Lower leg skin (tissue), 3 donors: ENCODE measurements around the gene CCDC74A.
"Not testable (repeated sequence)": the region's sequence is repeated elsewhere in the genome, so short reads cannot be mapped to it uniquely, and the experiment has no call there.

Experiments used
- POLR2A ChIP-seq, 2 donors: fragments of 450-650 bp; IDR thresholded peaks; one replicate each; pipeline ENCODE4 v1.6.1; 2016 to 2017; ENCODE audit warnings: antibody characterized with exemption in 2 of 2, mild to moderate bottlenecking in 1 of 2, moderate library complexity in 1 of 2
- TF ChIP-seq, protein P1 (sequence below), 3 donors: fragments of 450-650 bp; IDR thresholded peaks; one replicate each; pipeline ENCODE4 v1.5.1; 2016; ENCODE audit warnings: antibody characterized with exemption in 3 of 3, mild to moderate bottlenecking in 3 of 3, moderate library complexity in 2 of 3

DNA sequence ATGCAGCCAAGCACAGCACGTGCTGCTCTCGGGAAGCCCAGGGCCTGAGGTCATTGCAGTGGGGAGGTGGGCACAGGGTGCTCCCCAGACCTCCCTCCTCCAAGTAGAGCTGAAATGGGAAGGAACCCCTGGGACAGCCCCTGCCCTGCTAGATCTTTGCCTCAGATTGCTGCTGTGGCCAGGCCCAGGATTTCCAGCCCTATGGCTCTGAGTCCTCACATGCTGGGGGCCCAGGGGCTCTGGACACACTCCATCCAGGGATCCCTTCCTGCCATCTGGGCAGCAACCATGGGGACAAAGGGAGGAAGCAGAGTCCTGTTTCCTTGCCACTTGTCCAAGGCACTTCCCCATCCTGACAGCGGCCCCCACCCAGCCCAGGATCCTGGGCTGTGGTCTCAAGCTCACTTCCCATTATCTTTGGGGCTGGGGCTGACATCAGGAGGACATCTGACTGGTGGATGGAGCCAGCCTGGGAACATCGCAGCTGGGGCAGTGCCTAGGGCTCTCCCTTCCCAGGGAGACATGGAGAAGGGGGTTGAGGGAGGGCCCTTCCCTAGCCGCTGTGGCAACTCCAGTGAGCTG is 2.3 kb downstream of the CCDC74A start:
- TF ChIP-seq, protein P1, sequence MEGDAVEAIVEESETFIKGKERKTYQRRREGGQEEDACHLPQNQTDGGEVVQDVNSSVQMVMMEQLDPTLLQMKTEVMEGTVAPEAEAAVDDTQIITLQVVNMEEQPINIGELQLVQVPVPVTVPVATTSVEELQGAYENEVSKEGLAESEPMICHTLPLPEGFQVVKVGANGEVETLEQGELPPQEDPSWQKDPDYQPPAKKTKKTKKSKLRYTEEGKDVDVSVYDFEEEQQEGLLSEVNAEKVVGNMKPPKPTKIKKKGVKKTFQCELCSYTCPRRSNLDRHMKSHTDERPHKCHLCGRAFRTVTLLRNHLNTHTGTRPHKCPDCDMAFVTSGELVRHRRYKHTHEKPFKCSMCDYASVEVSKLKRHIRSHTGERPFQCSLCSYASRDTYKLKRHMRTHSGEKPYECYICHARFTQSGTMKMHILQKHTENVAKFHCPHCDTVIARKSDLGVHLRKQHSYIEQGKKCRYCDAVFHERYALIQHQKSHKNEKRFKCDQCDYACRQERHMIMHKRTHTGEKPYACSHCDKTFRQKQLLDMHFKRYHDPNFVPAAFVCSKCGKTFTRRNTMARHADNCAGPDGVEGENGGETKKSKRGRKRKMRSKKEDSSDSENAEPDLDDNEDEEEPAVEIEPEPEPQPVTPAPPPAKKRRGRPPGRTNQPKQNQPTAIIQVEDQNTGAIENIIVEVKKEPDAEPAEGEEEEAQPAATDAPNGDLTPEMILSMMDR (IDR thresholded peaks at IDR 0.05) = not testable (repeated sequence)
- TF ChIP-seq POLR2A (IDR thresholded peaks at IDR 0.05) = not testable (repeated sequence)
